HEK293T (cell line): ENCODE results near the gene OLFML3.

Experiments
- ARNT ChIP-seq: fragments of 450-650 bp; IDR thresholded peaks from 2 replicates; pipeline ENCODE4 v1.6.1; 2017; ENCODE audit warnings: mild to moderate bottlenecking
- BHLHE40 ChIP-seq: fragments of 450-650 bp; IDR thresholded peaks from 2 replicates; pipeline ENCODE4 v1.6.1; 2016; ENCODE audit warnings: mild to moderate bottlenecking, moderate library complexity, borderline replicate concordance
- FOXA1 ChIP-seq: fragments of 450-650 bp; IDR thresholded peaks from 2 replicates; pipeline ENCODE4 v1.6.1; 2016; ENCODE audit warnings: mild to moderate bottlenecking
- FOXK2 ChIP-seq: fragments of 450-650 bp; IDR thresholded peaks from 2 replicates; pipeline ENCODE4 v1.6.1; 2016; ENCODE audit warnings: mild to moderate bottlenecking
- FOXM1 ChIP-seq: fragments of 450-650 bp; IDR thresholded peaks from 2 replicates; pipeline ENCODE4 v1.6.1; 2017; ENCODE audit warnings: mild to moderate bottlenecking, borderline replicate concordance
- HDGF ChIP-seq: fragments of 450-650 bp; IDR thresholded peaks from 2 replicates; pipeline ENCODE4 v1.6.1; 2017; ENCODE audit warnings: antibody characterized with exemption, borderline replicate concordance
- L3MBTL2 ChIP-seq: fragments of 450-650 bp; conservative IDR thresholded peaks from 2 replicates; pipeline ENCODE4 v1.6.1; 2016; ENCODE audit warnings: mild to moderate bottlenecking
- SP1 ChIP-seq: fragments of 450-650 bp; IDR thresholded peaks from 2 replicates; pipeline ENCODE4 v1.6.1; 2017
- SUZ12 ChIP-seq: fragments of 450-650 bp; IDR thresholded peaks from 2 replicates; pipeline ENCODE4 v1.6.1; 2016; ENCODE audit warnings: mild to moderate bottlenecking
- ZNF384 ChIP-seq: fragments of 450-650 bp; IDR thresholded peaks from 2 replicates; pipeline ENCODE4 v1.6.1; 2016

- TF ChIP-seq ARNT (no peak), BHLHE40 (no peak), HDGF (no peak), SP1 (no peak), FOXM1 (no peak), L3MBTL2 (no peak), ZNF384 (no peak), FOXA1 (no peak), FOXK2 (no peak), SUZ12 (no peak)
Observed at GRCh38 chr1:113938192-113938591, 41.1 kb upstream of the OLFML3 start.
